Measurements from ENCODE around the gene LETM1. TPM values are rescaled to one million over a fixed set of nuclear protein-coding genes. Genes with fewer than 3 reads are reported as not detected.

LETM1 gene
- total RNA-seq, 5 donors from 2014 or later (not counting 1 experiment from before 2014, with no cell fraction given), result 35.4 to 60.3 (median 53.5) TPM

DNA sequence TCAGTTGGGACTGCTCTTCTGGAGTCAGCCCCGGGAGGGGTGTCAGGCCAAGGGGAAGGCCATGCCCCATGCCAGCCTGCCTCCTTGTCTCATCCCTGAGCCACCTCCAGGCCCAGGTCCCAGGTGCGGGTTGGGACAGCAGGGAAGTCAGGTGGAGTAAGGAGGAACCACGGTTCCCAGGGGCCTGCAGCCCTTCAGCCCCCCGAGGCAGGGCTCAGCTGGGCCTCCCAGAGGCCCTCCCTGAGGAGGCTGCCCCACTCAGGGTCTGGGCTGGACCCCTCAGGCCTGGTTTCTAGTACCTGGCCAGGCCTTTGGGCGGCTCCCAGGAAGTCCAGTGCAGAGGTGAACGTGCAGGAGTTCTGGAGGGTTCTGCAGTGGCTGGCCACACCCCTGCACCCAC is 86.3 kb downstream of the LETM1 start:
- WGBS (ENCODE audit: insufficient coverage), result 84% methylated on average over 6 of the region's 6 CpGs
- Histone ChIP-seq H3K27ac (ENCODE audit: low read length) (no peak overlapping the region), H3K36me3 (ENCODE audit: control insufficient read depth in 2 of 2, extremely low read depth in 1 of 2, insufficient read depth in 1 of 2, low read length in 1 of 2) (no peaks in the 10 kb centered on the region), H3K4me1 (ENCODE audit: control insufficient read depth in 1 of 2, extremely low read depth in 1 of 2, insufficient read depth in 2 of 2, low read length in 2 of 2) (peaks cover 2 to 18% of the 10 kb centered on the region in 2 experiments), H3K27me3 (replicated peaks in 1 of 2; ENCODE audit: control insufficient read depth in 2 of 2, extremely low read depth in 1 of 2, insufficient read depth in 2 of 2, low read length in 1 of 2) (peaks cover 0 to 82% of the 10 kb centered on the region in 2 experiments), H3K4me3 (ENCODE audit: control insufficient read depth in 1 of 2, extremely low read depth in 1 of 2, low read length in 1 of 2) (no peak overlapping the region), H3K9me3 (no peaks in the 10 kb centered on the region)
- ChIA-PET POLR2A (no interaction called here), CTCF (no interaction called here)
- H3K27me3 Mint-ChIP-seq, result peaks cover 3 to 30% of the 10 kb centered on the region in 2 donors
- H3K4me3 Mint-ChIP-seq, result no peak overlapping the region
- no peak overlapping the region for H3K27ac Mint-ChIP-seq
- ATAC-seq (replicated peaks in 1 of 4) (no peak), DNase-seq (no peak)
- H3K36me3 Mint-ChIP-seq, result no peaks in the 10 kb centered on the region
- H3K4me1 Mint-ChIP-seq, result peaks cover 0 to 7% (median 5%) of the 10 kb centered on the region in 3 donors
- no peaks in the 10 kb centered on the region for H3K9me3 Mint-ChIP-seq

DNA sequence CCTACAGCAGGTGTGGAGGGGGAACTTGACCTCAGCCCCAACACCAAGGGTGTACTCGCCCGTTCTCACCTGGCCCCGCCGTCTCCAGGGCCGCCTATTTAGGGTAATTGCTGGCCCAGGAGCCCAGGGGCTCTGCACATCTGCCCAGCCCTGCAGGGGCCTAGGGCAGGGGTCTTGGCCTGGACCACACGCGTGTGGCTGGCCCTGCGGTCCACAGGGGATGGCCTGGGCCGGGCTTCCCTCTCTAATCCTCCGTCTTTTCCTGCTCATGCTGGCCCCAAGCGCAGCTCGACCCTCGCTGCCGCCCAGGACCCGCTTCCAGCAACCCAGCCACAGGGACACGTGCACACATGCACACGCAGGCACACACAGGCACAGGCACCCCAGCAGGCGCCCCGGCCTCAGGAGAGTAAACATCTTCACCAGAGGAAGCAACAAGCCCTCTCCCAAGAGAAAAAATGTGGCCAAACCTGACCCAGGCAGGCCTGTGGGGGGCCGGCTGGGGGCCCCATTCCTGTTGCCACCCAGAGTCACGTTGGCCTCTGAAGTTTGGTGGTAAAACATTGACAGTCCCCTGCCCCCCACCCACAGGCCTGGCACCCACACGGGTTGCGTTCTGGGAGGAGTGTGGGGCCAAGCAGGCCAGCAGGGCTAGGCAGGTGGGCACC is 87.5 kb downstream of the LETM1 start:
- Mint-ChIP-seq H3K27me3 (peaks cover 3 to 35% of the 10 kb centered on the region in 2 donors), H3K9me3 (no peaks in the 10 kb centered on the region), H3K4me1 (peaks cover 0 to 7% (median 5%) of the 10 kb centered on the region in 3 donors), H3K4me3 (peak overlapping the region; percentile 55 to 73 (median 64)), H3K36me3 (no peaks in the 10 kb centered on the region), H3K27ac (peak overlapping the region in 1 of 2 donors; percentile 74)
- WGBS (ENCODE audit: insufficient coverage), result 76% methylated on average over 19 of the region's 23 CpGs
- Histone ChIP-seq H3K4me3 (ENCODE audit: control insufficient read depth in 1 of 2, extremely low read depth in 1 of 2, low read length in 1 of 2) (no peak overlapping the region), H3K27ac (ENCODE audit: low read length) (no peak overlapping the region), H3K36me3 (ENCODE audit: control insufficient read depth in 2 of 2, extremely low read depth in 1 of 2, insufficient read depth in 1 of 2, low read length in 1 of 2) (no peaks in the 10 kb centered on the region), H3K9me3 (no peaks in the 10 kb centered on the region), H3K4me1 (ENCODE audit: control insufficient read depth in 1 of 2, extremely low read depth in 1 of 2, insufficient read depth in 2 of 2, low read length in 2 of 2) (peaks cover 2 to 18% of the 10 kb centered on the region in 2 experiments), H3K27me3 (replicated peaks in 1 of 2; ENCODE audit: control insufficient read depth in 2 of 2, extremely low read depth in 1 of 2, insufficient read depth in 2 of 2, low read length in 1 of 2) (peaks cover 0 to 83% of the 10 kb centered on the region in 2 experiments)
- no peak for ATAC-seq (replicated peaks in 1 of 4)
- ChIA-PET POLR2A (interaction anchor here in 1 of 2 donors (0.6 kb wide), 1 partner anchor 20 kb away, joined by 9 read pairs; no protein-coding TSS in a partner anchor), CTCF (interaction anchor here (0.6 to 1.1 kb wide), 3 partner anchors 9 to 111 kb away, joined by 3 to 4 read pairs (median 3); no protein-coding TSS in a partner anchor)
- no peak for DNase-seq

DNA sequence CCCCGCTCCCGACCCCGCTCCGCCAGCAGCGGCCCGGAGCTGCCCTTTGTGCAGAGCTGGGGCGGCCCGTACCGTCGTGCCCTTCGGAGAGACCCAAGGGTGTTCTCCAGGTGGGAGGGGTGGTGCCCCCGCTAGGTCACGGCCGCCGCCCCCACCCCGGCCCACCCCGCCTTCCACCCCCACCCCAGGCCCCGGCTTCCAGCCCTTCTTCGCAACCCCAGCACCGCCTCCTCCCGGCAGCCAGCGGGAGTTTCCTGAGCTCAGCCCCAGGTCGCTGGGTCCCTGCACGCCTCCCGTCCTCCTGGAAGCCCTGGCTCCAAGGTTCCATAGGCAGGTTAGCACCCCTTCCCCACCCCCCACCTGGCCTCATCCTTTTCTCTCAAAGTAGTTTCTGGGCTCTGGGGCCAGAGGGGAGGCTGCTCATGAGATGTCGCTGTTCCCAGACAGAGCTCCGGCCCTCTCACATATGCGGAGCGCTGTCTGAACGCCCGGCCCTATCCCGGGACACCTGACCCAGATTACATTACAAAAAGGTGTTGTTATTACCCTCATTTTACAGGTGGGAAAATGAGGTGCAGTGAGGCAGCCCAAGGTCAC is 88.1 kb downstream of the LETM1 start:
- Histone ChIP-seq H3K36me3 (ENCODE audit: control insufficient read depth in 2 of 2, extremely low read depth in 1 of 2, insufficient read depth in 1 of 2, low read length in 1 of 2) (no peaks in the 10 kb centered on the region), H3K27me3 (replicated peaks in 1 of 2; ENCODE audit: control insufficient read depth in 2 of 2, extremely low read depth in 1 of 2, insufficient read depth in 2 of 2, low read length in 1 of 2) (peaks cover 0 to 82% of the 10 kb centered on the region in 2 experiments), H3K9me3 (no peaks in the 10 kb centered on the region), H3K27ac (ENCODE audit: low read length) (no peak overlapping the region), H3K4me3 (ENCODE audit: control insufficient read depth in 1 of 2, extremely low read depth in 1 of 2, low read length in 1 of 2) (no peak overlapping the region), H3K4me1 (ENCODE audit: control insufficient read depth in 1 of 2, extremely low read depth in 1 of 2, insufficient read depth in 2 of 2, low read length in 2 of 2) (peaks cover 2 to 18% of the 10 kb centered on the region in 2 experiments)
- Mint-ChIP-seq H3K9me3 (no peaks in the 10 kb centered on the region), H3K36me3 (no peaks in the 10 kb centered on the region), H3K4me3 (peak overlapping the region; percentile 49 to 64 (median 55)), H3K4me1 (peaks cover 0 to 7% (median 5%) of the 10 kb centered on the region in 3 donors), H3K27ac (no peak overlapping the region), H3K27me3 (peaks cover 3 to 37% of the 10 kb centered on the region in 2 donors)
- DNase-seq, result peak in 13 of 35 experiments; percentile 12 to 40 (median 20)
- peak; percentile 26 to 71 (median 37) for ATAC-seq (replicated peaks in 1 of 4)
- POLR2A ChIA-PET, result interaction anchor here in 1 of 2 donors (0.6 kb wide), 1 partner anchor 21 kb away, joined by 9 read pairs; no protein-coding TSS in a partner anchor
- WGBS (ENCODE audit: insufficient coverage), result 22% methylated on average over 3 of the region's 32 CpGs
- CTCF ChIA-PET, result interaction anchor here (0.6 to 1.1 kb wide), 3 partner anchors 9 to 112 kb away, joined by 3 to 4 read pairs (median 3); no protein-coding TSS in a partner anchor

DNA sequence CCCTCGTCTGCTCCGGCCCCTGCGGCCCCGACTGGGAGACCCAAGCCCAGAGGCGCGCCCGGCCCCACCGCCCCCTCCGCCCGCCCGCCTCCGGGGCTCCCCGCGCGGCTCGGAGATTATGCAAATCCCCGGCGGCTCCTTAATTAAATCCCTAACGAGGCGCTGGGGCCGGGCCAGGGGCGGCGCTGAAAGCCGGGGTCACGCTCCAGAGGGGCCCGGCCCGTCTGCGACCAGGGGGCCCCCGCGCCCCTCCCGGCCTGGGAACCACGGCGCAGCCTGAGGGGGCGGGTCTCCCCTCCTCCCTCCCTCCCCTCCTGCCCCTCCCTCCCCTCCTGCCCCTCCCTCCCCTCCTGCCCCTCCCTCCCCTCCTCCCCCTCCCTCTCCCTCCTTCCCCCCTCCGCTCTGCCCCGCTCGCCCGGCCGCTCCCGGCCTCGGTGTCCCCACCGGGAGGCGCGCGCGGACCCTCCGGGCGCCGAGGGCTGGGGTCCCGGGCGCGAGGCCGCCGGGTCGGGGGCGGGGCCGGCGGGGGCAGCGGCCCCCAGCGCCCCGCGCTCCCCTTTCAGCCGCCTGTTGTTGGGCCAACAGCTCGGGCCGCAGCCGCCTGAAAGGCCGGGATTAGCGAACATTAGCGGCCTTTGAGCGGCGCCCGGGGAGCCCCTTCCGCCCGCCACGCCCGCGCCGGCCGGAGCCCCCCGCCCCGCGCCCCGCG is 88.7 kb downstream of the LETM1 start:
- H3K4me1 Mint-ChIP-seq, result peaks cover 0 to 7% (median 5%) of the 10 kb centered on the region in 3 donors
- Histone ChIP-seq H3K9me3 (no peaks in the 10 kb centered on the region), H3K27ac (ENCODE audit: low read length) (no peak overlapping the region), H3K36me3 (ENCODE audit: control insufficient read depth in 2 of 2, extremely low read depth in 1 of 2, insufficient read depth in 1 of 2, low read length in 1 of 2) (no peaks in the 10 kb centered on the region), H3K4me1 (ENCODE audit: control insufficient read depth in 1 of 2, extremely low read depth in 1 of 2, insufficient read depth in 2 of 2, low read length in 2 of 2) (peaks cover 2 to 18% of the 10 kb centered on the region in 2 experiments), H3K27me3 (replicated peaks in 1 of 2; ENCODE audit: control insufficient read depth in 2 of 2, extremely low read depth in 1 of 2, insufficient read depth in 2 of 2, low read length in 1 of 2) (peaks cover 0 to 82% of the 10 kb centered on the region in 2 experiments), H3K4me3 (ENCODE audit: control insufficient read depth in 1 of 2, extremely low read depth in 1 of 2, low read length in 1 of 2) (no peak overlapping the region)
- ChIA-PET CTCF (interaction anchor here in 1 of 2 donors (1.1 kb wide), 1 partner anchor 10 kb away, joined by 4 read pairs; no protein-coding TSS in a partner anchor), POLR2A (no interaction called here)
- H3K36me3 Mint-ChIP-seq, result no peaks in the 10 kb centered on the region
- peak overlapping the region in 1 of 3 donors; percentile 64 for H3K4me3 Mint-ChIP-seq
- H3K9me3 Mint-ChIP-seq, result no peaks in the 10 kb centered on the region
- H3K27ac Mint-ChIP-seq, result no peak overlapping the region
- peak; percentile 13 to 41 (median 23) for ATAC-seq (replicated peaks in 1 of 4)
- peak in 1 of 35 experiments; percentile 12 for DNase-seq
- peaks cover 7 to 40% of the 10 kb centered on the region in 2 donors for H3K27me3 Mint-ChIP-seq
- WGBS (ENCODE audit: insufficient coverage), result 1% methylated on average over 50 of the region's 84 CpGs

DNA sequence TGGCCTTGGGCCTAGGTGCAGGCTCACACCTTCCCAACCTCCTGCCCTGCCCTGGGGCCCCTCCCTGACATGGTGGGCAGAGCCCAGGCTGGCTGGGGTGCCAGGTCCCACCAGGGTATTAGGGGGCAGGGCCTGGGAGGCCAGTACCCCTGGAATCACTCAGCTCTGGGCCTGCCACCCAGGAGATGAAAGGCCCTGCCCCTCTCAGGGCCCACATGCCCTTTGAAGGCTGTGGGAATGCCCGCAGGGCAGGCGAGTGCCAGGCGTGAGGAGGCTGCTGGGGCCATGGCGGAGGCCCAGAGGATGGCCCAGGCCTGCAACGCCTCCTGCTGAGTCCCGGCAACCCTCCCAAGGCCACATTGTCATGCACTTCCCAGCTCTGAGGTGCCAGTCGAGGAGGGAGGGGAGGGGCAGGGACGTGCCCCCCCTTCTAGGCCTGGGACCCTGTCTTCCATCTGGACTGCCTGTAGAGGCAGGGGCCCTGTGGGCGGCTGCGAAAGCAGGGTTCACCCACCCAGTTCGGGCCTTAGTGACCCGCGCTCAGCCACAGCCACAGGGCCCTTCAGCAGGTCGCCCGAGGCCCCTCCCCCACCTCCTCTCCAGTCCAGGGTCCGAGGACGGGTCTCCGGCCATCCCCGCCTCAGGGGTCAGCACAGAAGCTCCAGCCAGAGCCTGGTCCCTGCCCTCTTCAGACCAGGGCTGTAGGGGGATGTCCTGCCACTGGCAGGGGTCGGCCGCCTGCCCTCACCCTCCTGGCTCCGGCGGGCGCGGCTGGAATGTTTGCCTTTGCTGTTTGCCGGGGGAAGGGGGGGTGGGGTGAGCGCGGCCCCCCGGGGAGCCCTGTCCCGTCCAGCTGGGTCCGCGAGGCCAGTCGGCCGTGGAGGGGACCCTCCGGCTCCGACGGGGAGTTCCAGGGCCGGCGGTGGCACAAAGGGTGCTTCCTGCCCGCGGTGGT is 89.6 kb downstream of the LETM1 start:
- H3K27ac Mint-ChIP-seq, result no peak overlapping the region
- ATAC-seq (replicated peaks in 1 of 4) (no peak), DNase-seq (no peak)
- WGBS (ENCODE audit: insufficient coverage), result 81% methylated on average over 15 of the region's 41 CpGs
- CTCF ChIA-PET, result no interaction called here
- Histone ChIP-seq H3K4me3 (ENCODE audit: control insufficient read depth in 1 of 2, extremely low read depth in 1 of 2, low read length in 1 of 2) (no peak overlapping the region), H3K27ac (ENCODE audit: low read length) (no peak overlapping the region), H3K36me3 (ENCODE audit: control insufficient read depth in 2 of 2, extremely low read depth in 1 of 2, insufficient read depth in 1 of 2, low read length in 1 of 2) (no peaks in the 10 kb centered on the region), H3K27me3 (replicated peaks in 1 of 2; ENCODE audit: control insufficient read depth in 2 of 2, extremely low read depth in 1 of 2, insufficient read depth in 2 of 2, low read length in 1 of 2) (peaks cover 0 to 82% of the 10 kb centered on the region in 2 experiments), H3K4me1 (ENCODE audit: control insufficient read depth in 1 of 2, extremely low read depth in 1 of 2, insufficient read depth in 2 of 2, low read length in 2 of 2) (peaks cover 0 to 11% of the 10 kb centered on the region in 2 experiments), H3K9me3 (no peaks in the 10 kb centered on the region)
- POLR2A ChIA-PET, result interaction anchor here in 1 of 2 donors (0.7 kb wide), 1 partner anchor 19 kb away, joined by 4 read pairs; no protein-coding TSS in a partner anchor
- H3K36me3 Mint-ChIP-seq, result no peaks in the 10 kb centered on the region
- peaks cover 0 to 5% (median 3%) of the 10 kb centered on the region in 3 donors for H3K4me1 Mint-ChIP-seq
- no peak overlapping the region for H3K4me3 Mint-ChIP-seq
- H3K27me3 Mint-ChIP-seq, result peaks cover 7 to 36% of the 10 kb centered on the region in 2 donors
- no peaks in the 10 kb centered on the region for H3K9me3 Mint-ChIP-seq

All from T-cell (primary cell).